Body of pancreas (tissue), 4 donors: ENCODE data around the gene GATA5. TPM values are rescaled to one million over a fixed set of nuclear protein-coding genes. Genes with fewer than 3 reads are reported as not detected.

ENCODE experiments used
- ATAC-seq: fragments of 150-250 bp; one replicate; pipeline ENCODE4 v1.9.1; 2016
- DNase-seq, 4 donors: peaks; one replicate each; pipeline ENCODE4 v3.0.0-alpha.2; 2019
- H3K27ac ChIP-seq, 4 donors: fragments of 200-600 bp; sonication (generic); 1 replicate in 3 of 4; 2 replicates in 1 of 4; pipeline versions ENCODE4 v1.5.1 to v1.6.1; 2016 to 2019; ENCODE audit warnings: mild to moderate bottlenecking in 1 of 4, mixed read lengths in 1 of 4, moderate library complexity in 1 of 4
- H3K27me3 ChIP-seq, 2 donors: fragments of 200-600 bp; sonication (generic); one replicate each; pipeline ENCODE4 v1.6.0; 2016; ENCODE audit warnings: mild to moderate bottlenecking in 1 of 2
- H3K36me3 ChIP-seq, 2 donors: fragments of 200-600 bp; sonication (generic); replicated peaks in 1 of 2; 2 replicates each; pipeline ENCODE4 v1.5.1; 2016; ENCODE audit warnings: low read depth in 2 of 2; ENCODE audit not compliant: insufficient read depth in 1 of 2
- H3K4me1 ChIP-seq: fragments of 200-600 bp; sonication (generic); one replicate; pipeline ENCODE4 v1.6.0; 2016
- H3K4me3 ChIP-seq, 2 donors: fragments of 200-600 bp; sonication (generic); 1 replicate in 1 of 2; 2 replicates in 1 of 2; pipeline ENCODE4 v1.5.1; 2016 to 2019
- H3K9me3 ChIP-seq, 3 donors: fragments of 200-600 bp; sonication (generic); 1 replicate in 2 of 3; 2 replicates in 1 of 3; pipeline ENCODE4 v1.5.1; 2016
- CTCF ChIP-seq, 7 experiments: fragments of 450-650 bp in 4 of 7; fragments of 200-600 bp in 3 of 7; sonication (generic) in 3 of 7; IDR thresholded peaks; one replicate each; pipeline ENCODE4 v1.5.1; 2016 to 2019; ENCODE audit warnings: antibody characterized with exemption in 7 of 7
- POLR2A ChIP-seq, 3 donors: fragments of 450-650 bp; IDR thresholded peaks; one replicate each; pipeline ENCODE4 v1.6.1; 2016; ENCODE audit warnings: antibody characterized with exemption in 3 of 3, mild to moderate bottlenecking in 2 of 3
- WGBS, 2 donors: methylation state at CpG; one replicate each; pipeline ENCODE4 v1.1.5; 2017; 5-methylcytosine and 5-hydroxymethylcytosine counted together
- intact Hi-C: fragments of 100-400 bp; cut with DNase I; formaldehyde crosslinking; loops from one replicate; pipeline ENCODE4 v1.15.1; 2023
- total RNA-seq, 2 donors: library from RNA; depleted of rRNA; stranded (reverse); fragments of >200 nt; gene quantifications; one replicate each; pipeline ENCODE4 v1.1.0, GENCODE V29; 2016

Gene GATA5
- total RNA-seq, 2 donors from 2014 or later: not detected

DNA sequence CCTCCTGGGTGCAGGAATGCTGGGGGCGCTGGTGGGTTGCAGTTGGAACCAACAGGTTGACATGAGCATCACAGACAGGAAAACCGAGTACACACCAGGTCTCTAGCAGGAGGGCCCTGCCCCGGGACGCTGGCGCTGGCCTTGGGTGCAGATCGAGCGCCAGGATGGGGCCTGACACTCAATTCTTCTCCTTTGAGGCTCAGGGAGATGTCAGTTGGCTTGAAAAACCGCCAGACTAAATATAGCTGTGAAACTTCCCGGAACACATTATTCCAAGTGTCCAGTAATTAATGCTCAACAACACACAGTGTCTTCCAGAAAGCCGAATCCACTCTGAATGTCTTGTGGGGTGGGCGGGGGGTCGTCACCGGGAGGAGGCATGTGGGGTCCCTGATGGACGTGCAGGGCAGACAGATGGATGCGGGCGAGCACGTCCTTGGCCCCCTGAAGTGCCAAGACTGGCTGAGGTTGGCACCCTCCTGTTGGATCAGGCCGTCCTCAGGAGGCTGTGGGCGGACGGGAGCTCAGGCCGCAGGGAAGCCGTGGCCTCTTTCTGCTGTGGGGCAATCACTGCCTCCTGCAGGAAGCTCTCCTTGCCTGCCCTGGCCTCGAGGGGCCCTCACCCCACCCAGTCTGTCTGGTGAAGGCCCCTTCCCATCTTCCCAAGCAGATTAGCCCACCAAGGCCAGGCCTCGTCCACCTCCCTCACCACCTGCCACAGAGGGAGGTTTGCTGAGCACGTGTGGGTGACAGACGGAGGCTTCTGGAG, 19.4 kb upstream of the GATA5 start:
- no peak for TF ChIP-seq POLR2A (IDR thresholded peaks at IDR 0.05)
- no peak for TF ChIP-seq CTCF (IDR thresholded peaks at IDR 0.05)
- intact Hi-C loops: no loop called here
- H3K27ac ChIP-seq: no peak overlapping the region
- DNase-seq (no peak), ATAC-seq (no peak)
- WGBS, 2 donors: 78 to 86% methylated on average over 20 to 24 of the region's 26 CpGs
- H3K4me3 ChIP-seq: no peak overlapping the region
- no peaks in the 10 kb centered on the region for H3K36me3 ChIP-seq
- no peaks in the 10 kb centered on the region for H3K9me3 ChIP-seq
- peaks cover 34% of the 10 kb centered on the region for H3K4me1 ChIP-seq
- peaks cover 0 to 8% of the 10 kb centered on the region in 2 donors for H3K27me3 ChIP-seq

- Histone ChIP-seq H3K36me3 (no peaks in the 10 kb centered on the region), H3K27ac (no peak overlapping the region), H3K27me3 (peaks cover 0 to 6% of the 10 kb centered on the region in 2 donors), H3K9me3 (no peaks in the 10 kb centered on the region), H3K4me1 (peaks cover 31% of the 10 kb centered on the region), H3K4me3 (no peak overlapping the region)
- TF ChIP-seq POLR2A (IDR thresholded peaks at IDR 0.05) (no peak), CTCF (IDR thresholded peaks at IDR 0.05) (no peak)
- intact Hi-C loops: no loop called here
- ATAC-seq: no peak
- 41 to 58% methylated on average over 6 to 7 of the region's 7 CpGs for WGBS, 2 donors
- no peak for DNase-seq
Measured at GRCh38 chr20:62494537-62494936, 18.7 kb upstream of the GATA5 start.

DNA sequence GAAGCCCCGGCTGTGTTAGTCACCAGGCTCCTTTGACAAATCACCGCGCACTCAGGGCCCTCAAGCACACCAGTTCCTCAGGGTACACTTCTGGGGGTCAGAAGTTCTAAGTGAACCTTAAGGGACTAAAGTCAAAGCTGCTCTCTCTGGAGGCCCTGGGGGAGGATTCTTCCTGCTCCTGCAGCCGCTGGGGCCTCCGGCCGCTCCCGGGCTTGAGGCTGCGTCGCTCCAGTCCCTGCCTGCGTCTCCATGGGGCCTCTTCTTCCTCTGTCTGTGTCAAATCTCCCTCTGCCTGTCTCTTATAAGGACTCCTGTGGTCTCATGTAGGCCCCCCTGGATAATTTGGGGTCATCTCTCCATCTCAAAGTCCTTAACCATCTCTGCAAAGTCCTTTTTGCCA, 18.1 kb upstream of the GATA5 start:
- Histone ChIP-seq H3K27me3 (no peaks in the 10 kb centered on the region), H3K27ac (no peak overlapping the region), H3K9me3 (no peaks in the 10 kb centered on the region), H3K4me3 (no peak overlapping the region), H3K4me1 (peaks cover 36% of the 10 kb centered on the region), H3K36me3 (no peaks in the 10 kb centered on the region)
- ATAC-seq: no peak
- 97 to 99% methylated on average over 9 of the region's 10 CpGs for WGBS, 2 donors
- intact Hi-C loops: no loop called here
- no peak for DNase-seq
- TF ChIP-seq POLR2A (IDR thresholded peaks at IDR 0.05) (no peak), CTCF (IDR thresholded peaks at IDR 0.05) (no peak)

GRCh38 chr20:62493253-62493885, 17.6 kb upstream of the GATA5 start:
- Histone ChIP-seq H3K4me1 (peaks cover 40% of the 10 kb centered on the region), H3K27ac (no peak overlapping the region), H3K36me3 (no peaks in the 10 kb centered on the region), H3K9me3 (no peaks in the 10 kb centered on the region), H3K27me3 (no peaks in the 10 kb centered on the region), H3K4me3 (no peak overlapping the region)
- intact Hi-C loops: no loop called here
- DNase-seq (peak in 2 of 4 donors; percentile 25 to 46), ATAC-seq (peak; percentile 26)
- WGBS, 2 donors: 27 to 45% methylated on average over 3 to 14 of the region's 15 CpGs
- TF ChIP-seq POLR2A (IDR thresholded peaks at IDR 0.05): no peak
- no peak for TF ChIP-seq CTCF (IDR thresholded peaks at IDR 0.05)
